K562 (cell line): Measurements from ENCODE around the gene SH3TC1. TPM values are rescaled to one million over a fixed set of nuclear protein-coding genes. Genes with fewer than 3 reads are reported as not detected.

Experiments
- CBX1 ChIP-seq: sonication (generic); IDR thresholded peaks from 2 replicates; pipeline ENCODE4 v1.6.1; 2016; ENCODE audit warnings: antibody characterized with exemption, low read depth, mild to moderate bottlenecking
- CHD2 ChIP-seq: IDR thresholded peaks from 2 replicates; pipeline ENCODE4 v1.6.1; 2011; ENCODE audit warnings: low read depth, low read length
- COPS2 ChIP-seq: fragments of 450-650 bp; conservative IDR thresholded peaks from 2 replicates; pipeline ENCODE4 v1.6.1; 2016; ENCODE audit warnings: mild to moderate bottlenecking, moderate library complexity
- ETV6 ChIP-seq, 3 experiments: fragments of 150-350 bp in 1 of 3; sonication (generic) in 1 of 3; formaldehyde crosslinking in 1 of 3; IDR thresholded peaks; 2 replicates each; pipeline versions ENCODE4 v1.6.1 to v1.8.0; 2014 to 2022; ENCODE audit warnings: borderline replicate concordance in 2 of 3, low read depth in 2 of 3, antibody characterized with exemption in 1 of 3, low read length in 1 of 3, mild to moderate bottlenecking in 1 of 3, missing genetic modification reagents in 1 of 3
- FIP1L1 ChIP-seq: fragments of 200-400 bp; formaldehyde crosslinking; IDR thresholded peaks from 2 replicates; pipeline ENCODE4 v1.6.1; 2018; ENCODE audit warnings: mild to moderate bottlenecking, low read depth, low read length; ENCODE audit not compliant: poor library complexity, severe bottlenecking
- KLF16 ChIP-seq: IDR thresholded peaks from 2 replicates; pipeline ENCODE4 v1.6.1; 2016; ENCODE audit warnings: antibody characterized with exemption
- LEF1 ChIP-seq: fragments of 450-650 bp; IDR thresholded peaks from 2 replicates; pipeline ENCODE4 v1.6.1; 2016; ENCODE audit warnings: mild to moderate bottlenecking
- POLR2G ChIP-seq: fragments of 200-400 bp; formaldehyde crosslinking; IDR thresholded peaks from 2 replicates; pipeline ENCODE4 v1.6.1; 2017; ENCODE audit warnings: low read depth, mild to moderate bottlenecking, antibody characterized with exemption, low read length, moderate library complexity
- RAD21 ChIP-seq, 2 experiments: fragments of 250-450 bp in 1 of 2; fragments of 450-650 bp in 1 of 2; sonication (Bioruptor Pico) in 1 of 2; formaldehyde crosslinking in 1 of 2; IDR thresholded peaks in 1 of 2; conservative IDR thresholded peaks in 1 of 2; 2 replicates each; pipeline versions ENCODE4 v1.4.0 to v1.8.0; 2020 to 2022; ENCODE audit warnings: mild to moderate bottlenecking in 2 of 2, moderate library complexity in 1 of 2
- STAG1 ChIP-seq: sonication (generic); formaldehyde crosslinking; IDR thresholded peaks from 2 replicates; pipeline ENCODE4 v1.5.0; 2020; ENCODE audit warnings: missing genetic modification reagents, borderline replicate concordance
- TAF15 ChIP-seq: fragments of 200-400 bp; formaldehyde crosslinking; IDR thresholded peaks from 2 replicates; pipeline ENCODE4 v1.6.1; 2017; ENCODE audit warnings: mild to moderate bottlenecking, low read depth, low read length, moderate library complexity
- ZC3H4 ChIP-seq: sonication (generic); formaldehyde crosslinking; IDR thresholded peaks from 2 replicates; pipeline ENCODE4 v1.9.0; 2021; ENCODE audit warnings: missing genetic modification reagents, borderline replicate concordance
- ZKSCAN1 ChIP-seq: fragments of 150-350 bp; IDR thresholded peaks from 2 replicates; pipeline ENCODE4 v1.6.1; 2016; ENCODE audit warnings: low read depth, low read length
- ZNF134 ChIP-seq: fragments of 250-450 bp; sonication (Bioruptor Pico); conservative IDR thresholded peaks from 2 replicates; pipeline ENCODE4 v1.4.0; 2020
- ZNF140 ChIP-seq: fragments of 250-450 bp; sonication (Bioruptor Pico); IDR thresholded peaks from 2 replicates; pipeline ENCODE4 v1.8.0; 2021; ENCODE audit warnings: moderate library complexity, mild to moderate bottlenecking, inconsistent platforms
- ZNF77 ChIP-seq: fragments of 250-450 bp; sonication (Bioruptor Pico); IDR thresholded peaks from 2 replicates; pipeline ENCODE4 v1.5.0; 2020
- ZNF778 ChIP-seq: fragments of 450-650 bp; formaldehyde crosslinking; IDR thresholded peaks from 2 replicates; pipeline ENCODE4 v1.4.0; 2020; ENCODE audit warnings: mild to moderate bottlenecking, moderate library complexity
- polyA plus RNA-seq, 8 experiments: library from polyadenylated mRNA; depleted of rRNA in 4 of 8; stranded (reverse) in 5 of 8; unstranded in 3 of 8; fragments of >200 nt; fragmentation: Nextera tagmentation in 2 of 8; fragmentation: Illumina TruSeq in 1 of 8; extraction: Ambion mirVana in 2 of 8; extraction: Trizol in 1 of 8; gene quantifications; 2 replicates each; pipeline versions ENCODE4 v1.2.1 to v1.2.3, GENCODE V29; 2011 to 2014; ENCODE audit warnings: inconsistent platforms in 1 of 8, missing spikeins in 1 of 8
- total RNA-seq, 7 experiments: library from RNA; depleted of rRNA in 6 of 7; stranded (reverse); fragments of >200 nt in 6 of 7; fragmentation: Illumina TruSeq in 2 of 7; extraction: Trizol in 2 of 7; gene quantifications; 2 replicates each; pipeline versions ENCODE4 v1.2.1 to v1.2.3, GENCODE V29; 2011 to 2021; ENCODE audit warnings: low replicate concordance in 1 of 7
- TF ChIP-seq, protein P1 (sequence below): sonication (generic); formaldehyde crosslinking; IDR thresholded peaks from 2 replicates; pipeline ENCODE4 v1.9.0; 2022; ENCODE audit warnings: mild to moderate bottlenecking, missing genetic modification reagents
- TF ChIP-seq, protein P2 (sequence below): fragments of 450-650 bp; formaldehyde crosslinking; IDR thresholded peaks from 2 replicates; pipeline ENCODE4 v1.4.0; 2022; ENCODE audit warnings: mild to moderate bottlenecking, moderate library complexity
- TF ChIP-seq, protein P3 (sequence below), 2 experiments: IDR thresholded peaks in 1 of 2; conservative IDR thresholded peaks in 1 of 2; 2 replicates each; pipeline ENCODE4 v1.6.1; 2016; ENCODE audit warnings: low read depth in 2 of 2, mild to moderate bottlenecking in 1 of 2, missing compliant biosample characterization in 1 of 2, missing genetic modification characterization in 1 of 2, moderate library complexity in 1 of 2
- TF ChIP-seq, protein P4 (sequence below): IDR thresholded peaks from 2 replicates; pipeline ENCODE4 v1.6.1; 2016; ENCODE audit warnings: missing genetic modification characterization, missing compliant biosample characterization

The SH3TC1 gene
- total and polyA plus RNA-seq, 9 of the 15 experiments (the other 6 are each of a cell fraction or from before 2014, with no cell fraction given): 0.04 to 2.1 (median 0.48) TPM; not detected in 1

DNA sequence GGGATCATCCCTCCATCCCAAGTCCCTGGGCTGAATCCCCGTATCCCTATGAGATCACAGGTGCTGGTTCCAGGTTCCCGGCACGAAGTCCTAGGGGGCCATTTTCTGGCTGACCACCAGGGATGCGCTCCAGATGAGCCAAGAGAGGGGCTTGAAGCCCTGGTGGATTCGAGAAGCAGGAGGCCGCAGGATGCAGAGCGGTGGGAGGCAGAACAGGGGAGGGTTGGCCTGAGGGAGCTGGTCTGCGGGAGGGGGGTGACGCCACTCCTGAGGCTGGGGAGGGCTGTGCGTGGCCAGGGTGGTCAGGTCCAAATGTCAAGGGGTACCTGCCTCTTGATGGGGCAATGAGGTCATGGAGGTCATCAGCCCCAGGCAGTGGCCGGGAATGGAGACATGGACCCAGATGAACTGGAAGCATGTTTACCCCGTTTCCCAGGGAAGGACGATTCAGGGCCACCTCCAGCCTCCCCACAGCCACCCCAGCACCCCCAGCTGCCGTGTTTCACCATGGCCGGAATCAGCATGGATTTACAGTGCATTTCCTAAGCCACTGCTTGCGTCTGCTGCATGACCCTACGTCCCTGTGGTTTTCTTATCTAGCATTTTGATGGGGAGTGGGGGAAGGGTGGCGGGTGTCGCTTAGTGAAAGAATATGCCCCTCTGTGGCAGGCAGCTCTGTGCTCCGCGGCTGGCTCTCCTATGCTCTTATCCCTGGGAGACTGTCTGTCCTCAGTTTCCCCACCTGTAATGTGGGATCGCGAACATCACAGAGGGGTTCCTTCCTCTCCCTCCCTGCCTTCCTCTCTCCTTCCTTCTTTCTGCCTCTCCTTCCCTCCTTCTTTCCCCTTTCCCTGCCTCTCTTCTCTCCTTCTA is 53.4 kb downstream of the SH3TC1 start (continued):
- TF ChIP-seq CBX1 (no peak), COPS2 (no peak), CHD2 (no peak), FIP1L1 (no peak), STAG1 (CRISPR knock-in tag) (no peak), TAF15 (no peak), ETV6 (IDR thresholded peaks at IDR 0.05; ENCODE audit: borderline replicate concordance in 1 of 2, low read depth in 2 of 2, low read length in 1 of 2) (no peak), ETV6 (CRISPR knock-in tag; IDR thresholded peaks at IDR 0.05; ENCODE audit: borderline replicate concordance) (no peak), ZNF77 (CRISPR knock-in tag) (no peak), ZKSCAN1 (no peak; the same call in 1 of the 2 replicates), ZNF134 (CRISPR knock-in tag) (no peak), ZC3H4 (CRISPR knock-in tag) (no peak), LEF1 (peak; percentile 99), ZNF140 (no peak), ZNF778 (CRISPR knock-in tag) (no peak), POLR2G (no peak), KLF16 (peak; percentile 80), RAD21 (CRISPR knock-in tag; conservative IDR thresholded peaks at IDR 0.05 in 1 of 2, IDR thresholded peaks at IDR 0.05 in 1 of 2) (peak in 1 of 2 experiments; percentile 33; a peak in 3 of 4 replicates)
- TF ChIP-seq, protein P1, sequence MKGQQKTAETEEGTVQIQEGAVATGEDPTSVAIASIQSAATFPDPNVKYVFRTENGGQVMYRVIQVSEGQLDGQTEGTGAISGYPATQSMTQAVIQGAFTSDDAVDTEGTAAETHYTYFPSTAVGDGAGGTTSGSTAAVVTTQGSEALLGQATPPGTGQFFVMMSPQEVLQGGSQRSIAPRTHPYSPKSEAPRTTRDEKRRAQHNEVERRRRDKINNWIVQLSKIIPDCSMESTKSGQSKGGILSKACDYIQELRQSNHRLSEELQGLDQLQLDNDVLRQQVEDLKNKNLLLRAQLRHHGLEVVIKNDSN: no peak; the same call in 1 of the 2 replicates
- TF ChIP-seq, protein P2, sequence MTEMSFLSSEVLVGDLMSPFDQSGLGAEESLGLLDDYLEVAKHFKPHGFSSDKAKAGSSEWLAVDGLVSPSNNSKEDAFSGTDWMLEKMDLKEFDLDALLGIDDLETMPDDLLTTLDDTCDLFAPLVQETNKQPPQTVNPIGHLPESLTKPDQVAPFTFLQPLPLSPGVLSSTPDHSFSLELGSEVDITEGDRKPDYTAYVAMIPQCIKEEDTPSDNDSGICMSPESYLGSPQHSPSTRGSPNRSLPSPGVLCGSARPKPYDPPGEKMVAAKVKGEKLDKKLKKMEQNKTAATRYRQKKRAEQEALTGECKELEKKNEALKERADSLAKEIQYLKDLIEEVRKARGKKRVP (CRISPR knock-in tag): peak; percentile 63; the same call in 1 of the 2 replicates
- TF ChIP-seq, protein P3, sequence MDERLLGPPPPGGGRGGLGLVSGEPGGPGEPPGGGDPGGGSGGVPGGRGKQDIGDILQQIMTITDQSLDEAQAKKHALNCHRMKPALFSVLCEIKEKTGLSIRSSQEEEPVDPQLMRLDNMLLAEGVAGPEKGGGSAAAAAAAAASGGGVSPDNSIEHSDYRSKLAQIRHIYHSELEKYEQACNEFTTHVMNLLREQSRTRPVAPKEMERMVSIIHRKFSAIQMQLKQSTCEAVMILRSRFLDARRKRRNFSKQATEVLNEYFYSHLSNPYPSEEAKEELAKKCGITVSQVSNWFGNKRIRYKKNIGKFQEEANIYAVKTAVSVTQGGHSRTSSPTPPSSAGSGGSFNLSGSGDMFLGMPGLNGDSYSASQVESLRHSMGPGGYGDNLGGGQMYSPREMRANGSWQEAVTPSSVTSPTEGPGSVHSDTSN (CRISPR knock-in tag; IDR thresholded peaks at IDR 0.05; ENCODE audit: low read depth): no peak
- TF ChIP-seq, protein P3 (tag; conservative IDR thresholded peaks at IDR 0.05; ENCODE audit: low read depth): peak; percentile 47; the same call in 1 of the 2 replicates
- TF ChIP-seq, protein P4, sequence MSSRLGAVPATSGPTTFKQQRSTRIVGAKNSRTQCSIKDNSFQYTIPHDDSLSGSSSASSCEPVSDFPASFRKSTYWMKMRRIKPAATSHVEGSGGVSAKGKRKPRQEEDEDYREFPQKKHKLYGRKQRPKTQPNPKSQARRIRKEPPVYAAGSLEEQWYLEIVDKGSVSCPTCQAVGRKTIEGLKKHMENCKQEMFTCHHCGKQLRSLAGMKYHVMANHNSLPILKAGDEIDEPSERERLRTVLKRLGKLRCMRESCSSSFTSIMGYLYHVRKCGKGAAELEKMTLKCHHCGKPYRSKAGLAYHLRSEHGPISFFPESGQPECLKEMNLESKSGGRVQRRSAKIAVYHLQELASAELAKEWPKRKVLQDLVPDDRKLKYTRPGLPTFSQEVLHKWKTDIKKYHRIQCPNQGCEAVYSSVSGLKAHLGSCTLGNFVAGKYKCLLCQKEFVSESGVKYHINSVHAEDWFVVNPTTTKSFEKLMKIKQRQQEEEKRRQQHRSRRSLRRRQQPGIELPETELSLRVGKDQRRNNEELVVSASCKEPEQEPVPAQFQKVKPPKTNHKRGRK: no peak
